Measurements from ENCODE around the gene PTPN4. TPM values are rescaled to one million over a fixed set of nuclear protein-coding genes. Genes with fewer than 3 reads are reported as not detected.
A peak's percentile ranks its signal among the peaks of the same experiment; 100 is the strongest.

Gene PTPN4
- total and polyA plus RNA-seq, 9 of the 15 experiments (the other 6 are each of a cell fraction or from before 2014, with no cell fraction given) = 5.0 to 32.8 (median 27.3) TPM

DNA sequence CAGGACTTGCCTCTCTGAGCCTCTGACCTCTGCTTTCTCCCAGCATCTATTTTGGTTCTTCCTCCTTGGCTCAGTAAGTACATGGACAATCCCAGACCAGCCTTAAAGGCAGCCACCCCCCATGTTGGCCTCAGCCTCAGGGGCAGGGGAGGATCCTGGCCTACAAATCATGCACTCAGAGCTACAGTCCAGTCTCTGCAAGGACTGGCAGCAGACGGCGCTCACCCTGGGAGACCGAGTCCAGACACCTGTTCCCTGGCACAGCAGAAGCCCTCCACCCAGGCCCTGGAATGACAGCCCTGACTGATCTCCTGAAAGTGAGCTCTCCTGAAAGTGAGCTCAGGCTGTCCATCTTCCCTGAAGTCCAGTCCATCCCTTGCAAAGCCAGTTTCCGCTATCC is 25.7 kb upstream of the PTPN4 start:
- Histone ChIP-seq H3K27me3 (ENCODE audit: control insufficient read depth in 2 of 2, insufficient read depth in 2 of 2, low read length in 2 of 2) (peaks cover 49 to 76% of the 10 kb centered on the region in 2 experiments), H3K4me2 (ENCODE audit: insufficient read depth, low read length) (no peak overlapping the region), H4K20me1 (replicated peaks; ENCODE audit: control insufficient read depth, insufficient read depth, low read length) (no peaks in the 10 kb centered on the region), H3K9me3 (replicated peaks; ENCODE audit: control insufficient read depth, insufficient read depth, low read depth, low read length) (no peaks in the 10 kb centered on the region), H2AFZ (ENCODE audit: low read depth, low read length) (no peak overlapping the region), H3K4me1 (replicated peaks in 1 of 2; ENCODE audit: control insufficient read depth in 2 of 2, insufficient read depth in 2 of 2, low read length in 2 of 2) (no peaks in the 10 kb centered on the region; a peak in 1 of 5 replicates), H3K4me3 (no peak overlapping the region), H3K79me2 (ENCODE audit: control insufficient read depth, insufficient read depth, low read length) (no peaks in the 10 kb centered on the region), H3K9ac (ENCODE audit: insufficient read depth in 1 of 2, low read depth in 2 of 2, low read length in 2 of 2) (no peak overlapping the region), H3K36me3 (ENCODE audit: control insufficient read depth, insufficient read depth, low read length) (no peaks in the 10 kb centered on the region), H3K27ac (ENCODE audit: extremely low read depth, low read depth, low read length) (no peak overlapping the region), H3K9me1 (ENCODE audit: control insufficient read depth, insufficient read depth, low read length) (no peaks in the 10 kb centered on the region)
- WGBS (ENCODE audit: insufficient coverage, low coverage, missing lambda C conversion rate) = 2% methylated on average over 4 of the region's 4 CpGs
- intact Hi-C loops (cut with micrococcal nuclease) = no loop called here
- ChIA-PET CTCF (ENCODE audit: low intra/inter-chr PET ratio) (no interaction called here), POLR2A (interaction anchor here (0.7 to 0.8 kb wide), 2 partner anchors 9 to 21 kb away, joined by 3 read pairs; no protein-coding TSS in a partner anchor)
- in situ Hi-C loops (cut with MboI) = no loop called here
- ATAC-seq (no peak), FAIRE-seq (no peak), DNase-seq (ENCODE audit: extremely low read depth in 1 of 4, low spot score in 3 of 4) (no peak)
- no TSS peak for BruUV-seq (replicated peaks)
- no peak for TF ChIP-seq HDAC6 (IDR thresholded peaks at IDR 0.05; ENCODE audit: low read depth, low read length)
- no peak for TF ChIP-seq ZNF143 (CRISPR knock-in tag; IDR thresholded peaks at IDR 0.05)

- POLR2A ChIA-PET = interaction anchor here (0.7 to 1.9 kb wide), 2 partner anchors 13 to 1418 kb away, joined by 3 to 6 read pairs; no protein-coding TSS in a partner anchor
- TF ChIP-seq NCOA6 (IDR thresholded peaks at IDR 0.05) (no peak), NFATC3 (IDR thresholded peaks at IDR 0.05) (no peak), SMARCE1 (IDR thresholded peaks at IDR 0.05) (no peak), FOXK1 (CRISPR knock-in tag; IDR thresholded peaks at IDR 0.05; ENCODE audit: borderline replicate concordance) (no peak), SMARCC2 (IDR thresholded peaks at IDR 0.05; ENCODE audit: low read depth) (no peak), HDAC2 (IDR thresholded peaks at IDR 0.05) (no peak), ETV1 (tag; conservative IDR thresholded peaks at IDR 0.05; ENCODE audit: low read depth) (no peak), ZNF436 (CRISPR knock-in tag; IDR thresholded peaks at IDR 0.05) (no peak), SREBF1 (IDR thresholded peaks at IDR 0.05; ENCODE audit: borderline replicate concordance, low read depth, low read length) (no peak), MCM7 (IDR thresholded peaks at IDR 0.05) (no peak), ATF7 (IDR thresholded peaks at IDR 0.05) (no peak)
- TF ChIP-seq, protein P1, sequence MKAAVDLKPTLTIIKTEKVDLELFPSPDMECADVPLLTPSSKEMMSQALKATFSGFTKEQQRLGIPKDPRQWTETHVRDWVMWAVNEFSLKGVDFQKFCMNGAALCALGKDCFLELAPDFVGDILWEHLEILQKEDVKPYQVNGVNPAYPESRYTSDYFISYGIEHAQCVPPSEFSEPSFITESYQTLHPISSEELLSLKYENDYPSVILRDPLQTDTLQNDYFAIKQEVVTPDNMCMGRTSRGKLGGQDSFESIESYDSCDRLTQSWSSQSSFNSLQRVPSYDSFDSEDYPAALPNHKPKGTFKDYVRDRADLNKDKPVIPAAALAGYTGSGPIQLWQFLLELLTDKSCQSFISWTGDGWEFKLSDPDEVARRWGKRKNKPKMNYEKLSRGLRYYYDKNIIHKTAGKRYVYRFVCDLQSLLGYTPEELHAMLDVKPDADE (conservative IDR thresholded peaks at IDR 0.05; ENCODE audit: control insufficient read depth, low read depth, low read length) = no peak
- TF ChIP-seq, protein P2, sequence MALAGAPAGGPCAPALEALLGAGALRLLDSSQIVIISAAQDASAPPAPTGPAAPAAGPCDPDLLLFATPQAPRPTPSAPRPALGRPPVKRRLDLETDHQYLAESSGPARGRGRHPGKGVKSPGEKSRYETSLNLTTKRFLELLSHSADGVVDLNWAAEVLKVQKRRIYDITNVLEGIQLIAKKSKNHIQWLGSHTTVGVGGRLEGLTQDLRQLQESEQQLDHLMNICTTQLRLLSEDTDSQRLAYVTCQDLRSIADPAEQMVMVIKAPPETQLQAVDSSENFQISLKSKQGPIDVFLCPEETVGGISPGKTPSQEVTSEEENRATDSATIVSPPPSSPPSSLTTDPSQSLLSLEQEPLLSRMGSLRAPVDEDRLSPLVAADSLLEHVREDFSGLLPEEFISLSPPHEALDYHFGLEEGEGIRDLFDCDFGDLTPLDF (CRISPR knock-in tag; IDR thresholded peaks at IDR 0.05) = no peak
- ATAC-seq (peak; percentile 58), DNase-seq (ENCODE audit: extremely low read depth in 1 of 4, low spot score in 3 of 4) (no peak), FAIRE-seq (no peak)
- Histone ChIP-seq H2AFZ (ENCODE audit: low read depth, low read length) (no peak overlapping the region), H3K9me3 (replicated peaks; ENCODE audit: control insufficient read depth, insufficient read depth, low read depth, low read length) (no peaks in the 10 kb centered on the region), H3K27me3 (ENCODE audit: control insufficient read depth in 2 of 2, insufficient read depth in 2 of 2, low read length in 2 of 2) (peaks cover 50 to 75% of the 10 kb centered on the region in 2 experiments), H3K9ac (ENCODE audit: insufficient read depth in 1 of 2, low read depth in 2 of 2, low read length in 2 of 2) (no peak overlapping the region), H3K4me2 (ENCODE audit: insufficient read depth, low read length) (no peak overlapping the region; the same call in 1 of the 2 replicates), H3K9me1 (ENCODE audit: control insufficient read depth, insufficient read depth, low read length) (no peaks in the 10 kb centered on the region), H3K27ac (ENCODE audit: extremely low read depth, low read depth, low read length) (no peak overlapping the region), H4K20me1 (replicated peaks; ENCODE audit: control insufficient read depth, insufficient read depth, low read length) (no peaks in the 10 kb centered on the region), H3K4me3 (no peak overlapping the region), H3K36me3 (ENCODE audit: control insufficient read depth, insufficient read depth, low read length) (no peaks in the 10 kb centered on the region), H3K4me1 (replicated peaks in 1 of 2; ENCODE audit: control insufficient read depth in 2 of 2, insufficient read depth in 2 of 2, low read length in 2 of 2) (no peaks in the 10 kb centered on the region; a peak in 1 of 5 replicates), H3K79me2 (ENCODE audit: control insufficient read depth, insufficient read depth, low read length) (no peaks in the 10 kb centered on the region)
- WGBS (ENCODE audit: insufficient coverage, low coverage, missing lambda C conversion rate) = 7% methylated on average over 8 of the region's 8 CpGs
- intact Hi-C loops (cut with micrococcal nuclease) (no loop called here), in situ Hi-C loops (cut with MboI) (no loop called here)
- CTCF ChIA-PET (ENCODE audit: low intra/inter-chr PET ratio) = no interaction called here
- no TSS peak for BruUV-seq (replicated peaks)
These were observed 24.2 kb upstream of the PTPN4 start for GRCh38 chr2:119735565-119735964.

Data from K562 (cell line).